ENCODE data around the gene KLLN.
A peak's percentile ranks its signal among the peaks of the same experiment; 100 is the strongest.
"Not testable (repeated sequence)": the region's sequence is repeated elsewhere in the genome, so short reads cannot be mapped to it uniquely, and the experiment has no call there.

KLLN gene

DNA sequence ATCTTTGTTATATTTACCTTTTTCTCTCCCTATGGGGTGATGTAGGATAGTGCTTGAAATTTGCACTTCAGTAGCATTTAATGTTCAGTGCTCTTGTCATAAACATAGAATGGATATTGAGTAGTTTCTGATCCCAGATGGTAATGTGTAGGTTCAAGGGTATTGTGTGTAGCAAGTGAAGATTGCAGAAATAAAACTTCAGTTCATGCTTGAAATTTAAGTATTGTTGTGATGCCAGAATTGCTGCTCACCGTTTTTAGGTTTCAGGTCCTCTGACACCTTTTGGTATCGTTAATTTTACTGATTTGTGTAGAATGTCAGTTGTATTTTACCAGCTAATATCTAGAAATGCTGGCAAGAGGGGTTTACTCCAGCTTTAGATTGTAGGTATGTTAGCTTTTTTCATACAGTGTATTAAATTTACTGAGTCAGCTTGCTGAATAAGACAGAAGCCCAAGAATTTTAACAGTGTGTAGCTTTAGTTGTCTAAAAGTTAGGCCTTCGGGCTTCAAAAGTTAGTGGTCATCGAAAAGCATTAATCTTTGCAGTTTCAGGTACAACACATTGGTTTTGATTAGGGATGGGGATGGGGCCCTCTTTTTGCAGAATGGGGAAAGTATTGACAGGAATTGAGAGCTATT, 2.0 kb upstream of the KLLN start:
- no peak for FAIRE-seq

GRCh38 chr10:87864496-87865059, 1.2 kb upstream of the KLLN start:
- FAIRE-seq: no peak

DNA sequence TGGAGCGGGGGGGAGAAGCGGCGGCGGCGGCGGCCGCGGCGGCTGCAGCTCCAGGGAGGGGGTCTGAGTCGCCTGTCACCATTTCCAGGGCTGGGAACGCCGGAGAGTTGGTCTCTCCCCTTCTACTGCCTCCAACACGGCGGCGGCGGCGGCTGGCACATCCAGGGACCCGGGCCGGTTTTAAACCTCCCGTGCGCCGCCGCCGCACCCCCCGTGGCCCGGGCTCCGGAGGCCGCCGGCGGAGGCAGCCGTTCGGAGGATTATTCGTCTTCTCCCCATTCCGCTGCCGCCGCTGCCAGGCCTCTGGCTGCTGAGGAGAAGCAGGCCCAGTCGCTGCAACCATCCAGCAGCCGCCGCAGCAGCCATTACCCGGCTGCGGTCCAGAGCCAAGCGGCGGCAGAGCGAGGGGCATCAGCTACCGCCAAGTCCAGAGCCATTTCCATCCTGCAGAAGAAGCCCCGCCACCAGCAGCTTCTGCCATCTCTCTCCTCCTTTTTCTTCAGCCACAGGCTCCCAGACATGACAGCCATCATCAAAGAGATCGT, 690 bp upstream of the KLLN start:
- FAIRE-seq: not testable (repeated sequence)

GRCh38 chr10:87862679-87863052, 667 bp downstream of the KLLN start:
- no peak for FAIRE-seq

DNA sequence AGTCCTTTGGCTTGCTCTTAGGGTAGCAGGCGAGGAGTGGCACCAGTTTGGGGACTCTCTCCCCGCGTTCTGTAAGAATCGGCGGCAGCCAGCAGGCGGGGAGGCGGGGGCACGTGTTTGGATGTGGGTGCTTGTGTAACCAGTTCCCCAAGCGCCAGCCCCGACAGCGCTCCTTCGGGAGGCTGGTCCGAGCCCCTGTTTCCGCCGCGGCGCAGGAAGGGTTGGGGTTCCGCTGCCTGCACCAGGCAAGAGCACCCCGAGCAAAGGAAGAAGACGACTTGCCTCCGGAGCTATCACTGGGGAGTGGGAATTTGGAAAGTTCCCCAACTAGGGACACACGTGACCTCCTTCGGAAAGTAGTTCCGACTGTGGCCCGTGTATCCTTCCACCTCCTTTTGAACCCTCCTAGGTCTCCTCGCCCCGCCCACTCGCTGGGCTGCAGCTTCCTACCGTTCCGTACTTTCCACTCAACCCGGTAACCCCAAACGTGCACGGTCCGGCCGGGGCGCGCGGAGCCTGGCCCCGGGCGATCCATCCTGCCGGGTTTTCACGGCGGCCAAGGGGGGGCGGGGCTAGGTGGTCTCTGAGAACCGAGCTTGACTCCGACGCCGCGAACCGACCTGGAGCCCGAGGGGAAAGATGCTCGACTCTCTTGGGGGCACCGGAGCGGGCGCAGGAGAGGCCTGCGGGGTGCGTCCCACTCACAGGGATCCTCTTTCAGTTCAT, 1.2 kb downstream of the KLLN start:
- no peak for FAIRE-seq

GRCh38 chr10:87861566-87861952, 1.8 kb downstream of the KLLN start:
- FAIRE-seq: no peak

- no peak for FAIRE-seq
These were observed 2.4 kb downstream of the KLLN start for GRCh38 chr10:87860816-87861403.

- FAIRE-seq: no peak
These were observed 3.1 kb downstream of the KLLN start for GRCh38 chr10:87860156-87860795.

DNA sequence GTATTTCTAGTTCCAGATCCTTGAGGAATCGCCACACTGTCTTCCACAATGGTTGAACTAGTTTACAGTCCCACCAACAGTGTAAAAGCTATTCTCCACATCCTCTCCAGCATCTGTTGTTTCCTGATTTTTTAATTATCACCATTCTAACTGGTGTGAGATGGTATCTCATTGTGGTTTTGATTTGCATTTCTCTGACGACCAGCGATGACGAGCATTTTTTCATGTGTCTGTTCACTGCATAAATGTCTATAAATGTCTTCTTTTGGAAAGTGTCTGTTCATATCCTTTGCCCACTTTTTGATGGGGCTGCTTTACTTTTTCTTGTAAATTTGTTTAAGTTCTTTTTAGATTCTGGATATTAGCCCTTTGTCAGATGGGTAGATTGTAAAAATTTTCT, 7.7 kb downstream of the KLLN start:
- not testable (repeated sequence) for FAIRE-seq

- FAIRE-seq: not testable (repeated sequence)
These were observed 8.1 kb downstream of the KLLN start for GRCh38 chr10:87855247-87855646.

GRCh38 chr10:87852089-87852488, 11.2 kb downstream of the KLLN start:
- FAIRE-seq: no peak

GRCh38 chr10:87850742-87851205, 12.6 kb downstream of the KLLN start:
- FAIRE-seq: peak; percentile 99

DNA sequence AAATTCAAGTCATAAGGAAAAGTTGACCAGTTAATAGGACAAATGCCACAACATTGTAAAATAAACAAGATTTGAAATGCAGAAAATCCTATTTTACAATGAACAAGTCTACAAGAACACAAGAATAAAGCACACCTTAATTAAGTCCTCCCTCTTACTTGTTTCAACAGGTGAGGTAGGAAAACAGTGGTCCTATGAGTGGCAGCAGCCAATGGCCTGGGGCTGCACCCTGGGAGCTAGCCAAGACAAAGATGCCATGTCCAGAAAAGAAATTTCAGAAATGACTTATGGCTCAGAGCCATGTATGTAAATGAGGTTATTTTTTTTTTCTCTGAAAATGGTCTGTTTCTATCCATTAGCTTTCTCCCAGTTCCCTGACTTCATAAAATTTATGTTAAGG, 14.3 kb downstream of the KLLN start:
- no peak for FAIRE-seq

- no peak for FAIRE-seq
These were observed 15.8 kb downstream of the KLLN start for GRCh38 chr10:87847550-87847949.

- not testable (repeated sequence) for FAIRE-seq
These were observed 16.6 kb downstream of the KLLN start for GRCh38 chr10:87846711-87847110.

GRCh38 chr10:87846023-87846422, 17.3 kb downstream of the KLLN start:
- FAIRE-seq: no peak

GRCh38 chr10:87845624-87845998, 17.7 kb downstream of the KLLN start:
- FAIRE-seq: no peak

DNA sequence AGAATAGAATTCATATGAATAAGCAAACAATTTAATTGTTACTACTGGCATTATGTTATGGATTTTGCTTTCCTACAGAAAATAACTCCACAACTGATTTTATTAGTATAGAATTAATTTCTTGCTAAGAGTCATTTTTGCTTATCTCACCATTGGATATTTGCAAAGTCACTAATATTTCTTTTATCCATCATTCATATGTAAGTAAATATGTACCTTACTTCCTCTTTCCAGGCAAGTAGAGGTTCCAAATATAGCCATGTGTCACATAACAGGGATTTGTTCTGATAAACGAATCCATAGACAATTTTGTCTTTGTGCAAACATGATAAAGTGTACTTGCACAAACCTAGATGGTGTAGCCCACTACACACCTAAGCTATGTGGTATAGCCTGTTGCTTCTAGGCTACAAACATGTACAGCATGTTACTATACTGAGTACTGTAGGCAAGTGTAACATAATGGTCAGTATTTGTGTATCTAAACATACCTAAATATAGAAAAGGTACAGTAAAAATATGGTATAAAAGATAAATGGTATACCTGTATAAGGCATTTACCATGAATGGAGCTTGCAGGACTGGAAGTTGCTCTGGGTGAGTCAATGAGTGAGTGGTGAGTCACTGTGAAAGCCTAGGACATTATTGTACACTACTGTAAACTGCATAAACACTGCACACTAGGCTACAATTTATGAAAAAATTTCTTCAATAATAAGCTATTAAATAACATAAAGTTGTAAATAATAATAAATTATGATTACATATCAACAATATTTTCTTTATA, 18.3 kb downstream of the KLLN start:
- FAIRE-seq: peak; percentile 64

- FAIRE-seq: no peak
These were observed 19.6 kb downstream of the KLLN start for GRCh38 chr10:87843714-87844113.

DNA sequence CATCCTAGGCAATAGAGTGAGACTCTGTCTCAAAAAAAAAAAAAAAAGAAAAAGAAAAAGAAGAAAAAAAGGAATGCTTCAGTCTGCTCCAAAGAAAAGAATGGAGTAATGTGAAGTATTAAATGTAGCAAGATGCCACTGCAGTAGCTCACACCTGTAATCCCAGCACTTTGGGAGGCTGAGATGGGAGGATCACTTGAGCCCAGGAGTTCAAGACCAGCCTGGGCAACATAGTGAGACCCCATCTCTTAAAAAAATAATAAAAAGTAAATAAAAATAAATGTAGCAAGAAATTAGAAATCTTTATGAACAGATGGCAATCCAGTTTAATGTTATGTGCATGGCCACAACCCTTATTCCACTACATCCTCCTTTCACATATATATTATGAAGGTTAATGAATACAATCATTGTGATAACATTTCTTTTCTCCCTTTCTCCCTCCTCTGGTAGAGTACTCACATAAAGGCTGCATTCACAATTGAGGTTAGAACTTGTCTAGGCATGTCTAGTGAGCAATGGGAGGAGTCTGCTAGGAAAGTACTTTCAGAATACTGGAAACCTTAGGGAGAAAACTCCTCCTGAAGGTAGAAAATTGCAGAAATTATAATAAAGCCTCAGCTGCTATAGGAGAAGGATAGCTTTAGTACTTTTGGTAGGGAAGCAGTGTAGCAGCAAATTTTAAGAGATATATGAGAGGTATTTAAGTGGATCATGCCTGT, 20.4 kb downstream of the KLLN start:
- FAIRE-seq: no peak

- FAIRE-seq: no peak
These were observed 21.1 kb downstream of the KLLN start for GRCh38 chr10:87842220-87842641.

- FAIRE-seq: no peak
These were observed 22.1 kb downstream of the KLLN start for GRCh38 chr10:87841186-87841585.

Measured in islet of Langerhans (tissue), 1 donor.